Large intestine (tissue), 12 donors: ENCODE measurements around the gene PROSER2. TPM values are rescaled to one million over a fixed set of nuclear protein-coding genes. Genes with fewer than 3 reads are reported as not detected.
A peak's percentile ranks its signal among the peaks of the same experiment; 100 is the strongest.

ENCODE experiments used
- DNase-seq, 2 donors: peaks; one replicate each; pipeline versions ENCODE4 v3.0.0 to v3.0.0-alpha.2; 2013
- H3K27ac ChIP-seq: one replicate; pipeline ENCODE4 v1.5.1; 2013; ENCODE audit warnings: low read length
- H3K27me3 ChIP-seq: 2 replicates; pipeline ENCODE4 v1.6.1; 2013; ENCODE audit warnings: low read length; ENCODE audit not compliant: control insufficient read depth, insufficient read depth
- H3K36me3 ChIP-seq: 2 replicates; pipeline ENCODE4 v1.6.1; 2013; ENCODE audit warnings: low read length; ENCODE audit not compliant: control insufficient read depth, insufficient read depth
- H3K4me1 ChIP-seq: one replicate; pipeline ENCODE4 v1.6.1; 2013; ENCODE audit warnings: low read length; ENCODE audit not compliant: control insufficient read depth, insufficient read depth
- H3K4me3 ChIP-seq: one replicate; pipeline ENCODE4 v1.5.1; 2013; ENCODE audit warnings: low read length
- H3K9me3 ChIP-seq: one replicate; pipeline ENCODE4 v1.6.1; 2013; ENCODE audit warnings: mild to moderate bottlenecking, low read depth, low read length, moderate library complexity; ENCODE audit not compliant: control insufficient read depth
- WGBS: methylation state at CpG from one replicate; pipeline ENCODE4 v1.1.5; 2013; ENCODE audit warnings: low lambda C conversion rate; ENCODE audit not compliant: insufficient coverage; 5-methylcytosine and 5-hydroxymethylcytosine counted together
- long read RNA-seq, 11 donors: transcript quantifications; one replicate each; lab custom pipeline, GENCODE V29; 2026
- polyA plus RNA-seq: library from polyadenylated mRNA; unstranded; fragments of 120-200 nt; gene quantifications from one replicate; pipeline ENCODE4 v1.2.1, GENCODE V29; 2013

PROSER2 gene, protein sequence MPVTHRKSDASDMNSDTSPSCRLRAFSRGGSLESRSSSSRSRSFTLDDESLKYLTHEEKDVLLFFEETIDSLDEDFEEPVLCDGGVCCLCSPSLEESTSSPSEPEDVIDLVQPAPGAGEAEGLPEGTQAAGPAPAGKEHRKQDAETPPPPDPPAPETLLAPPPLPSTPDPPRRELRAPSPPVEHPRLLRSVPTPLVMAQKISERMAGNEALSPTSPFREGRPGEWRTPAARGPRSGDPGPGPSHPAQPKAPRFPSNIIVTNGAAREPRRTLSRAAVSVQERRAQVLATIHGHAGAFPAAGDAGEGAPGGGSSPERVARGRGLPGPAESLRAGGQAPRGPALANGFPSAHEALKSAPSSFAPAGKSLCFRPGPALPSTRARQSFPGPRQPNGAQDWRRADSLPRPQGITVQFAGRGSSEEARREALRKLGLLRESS
- polyA plus RNA-seq, result 6.7 TPM
- long read RNA-seq, donor 1, partial matches to known transcripts, result 0 of 5 reads
- long read RNA-seq, donor 1, other reads (novel, unspliced or antisense), result 0 of 5 reads
- long read RNA-seq, donor 2, transcript PROSER2-201 (4 exons, 3,333 nt), result major isoform, 6 of 10 reads
- long read RNA-seq, donor 2, partial matches to known transcripts, result 0 of 10 reads
- long read RNA-seq, donor 2, other reads (novel, unspliced or antisense), result 0 of 10 reads
- long read RNA-seq, donor 3, result 0 reads
- long read RNA-seq, donor 4, partial matches to known transcripts, result 0 of 1 reads
- long read RNA-seq, donor 4, other reads (novel, unspliced or antisense), result 0 of 1 reads
- long read RNA-seq, donor 5, partial matches to known transcripts, result 0 of 5 reads
- long read RNA-seq, donor 5, other reads (novel, unspliced or antisense), result 0 of 5 reads
- long read RNA-seq, donor 6, transcript PROSER2-201 (4 exons, 3,333 nt), result major isoform, 5 of 10 reads
- long read RNA-seq, donor 6, transcript PROSER2-202 (1 exons, 1,232 nt), result major isoform, 5 of 10 reads
- long read RNA-seq, donor 6, partial matches to known transcripts, result 0 of 10 reads
- long read RNA-seq, donor 6, other reads (novel, unspliced or antisense), result 0 of 10 reads
- long read RNA-seq, donor 7, partial matches to known transcripts, result 0 of 5 reads
- long read RNA-seq, donor 7, other reads (novel, unspliced or antisense), result 0 of 5 reads
- long read RNA-seq, donor 8, transcript PROSER2-201 (4 exons, 3,333 nt), result major isoform, 7 of 135 reads
- long read RNA-seq, donor 8, partial matches to known transcripts, result 126 of 135 reads
- long read RNA-seq, donor 8, other reads (novel, unspliced or antisense), result 0 of 135 reads
- long read RNA-seq, donor 9, partial matches to known transcripts, result 0 of 4 reads
- long read RNA-seq, donor 9, other reads (novel, unspliced or antisense), result 0 of 4 reads
- long read RNA-seq, donor 10, transcript PROSER2-201 (4 exons, 3,333 nt), result major isoform, 6 of 8 reads
- long read RNA-seq, donor 10, partial matches to known transcripts, result 0 of 8 reads
- long read RNA-seq, donor 10, other reads (novel, unspliced or antisense), result 0 of 8 reads
- long read RNA-seq, donor 11, partial matches to known transcripts, result 0 of 3 reads
- long read RNA-seq, donor 11, other reads (novel, unspliced or antisense), result 0 of 3 reads

DNA sequence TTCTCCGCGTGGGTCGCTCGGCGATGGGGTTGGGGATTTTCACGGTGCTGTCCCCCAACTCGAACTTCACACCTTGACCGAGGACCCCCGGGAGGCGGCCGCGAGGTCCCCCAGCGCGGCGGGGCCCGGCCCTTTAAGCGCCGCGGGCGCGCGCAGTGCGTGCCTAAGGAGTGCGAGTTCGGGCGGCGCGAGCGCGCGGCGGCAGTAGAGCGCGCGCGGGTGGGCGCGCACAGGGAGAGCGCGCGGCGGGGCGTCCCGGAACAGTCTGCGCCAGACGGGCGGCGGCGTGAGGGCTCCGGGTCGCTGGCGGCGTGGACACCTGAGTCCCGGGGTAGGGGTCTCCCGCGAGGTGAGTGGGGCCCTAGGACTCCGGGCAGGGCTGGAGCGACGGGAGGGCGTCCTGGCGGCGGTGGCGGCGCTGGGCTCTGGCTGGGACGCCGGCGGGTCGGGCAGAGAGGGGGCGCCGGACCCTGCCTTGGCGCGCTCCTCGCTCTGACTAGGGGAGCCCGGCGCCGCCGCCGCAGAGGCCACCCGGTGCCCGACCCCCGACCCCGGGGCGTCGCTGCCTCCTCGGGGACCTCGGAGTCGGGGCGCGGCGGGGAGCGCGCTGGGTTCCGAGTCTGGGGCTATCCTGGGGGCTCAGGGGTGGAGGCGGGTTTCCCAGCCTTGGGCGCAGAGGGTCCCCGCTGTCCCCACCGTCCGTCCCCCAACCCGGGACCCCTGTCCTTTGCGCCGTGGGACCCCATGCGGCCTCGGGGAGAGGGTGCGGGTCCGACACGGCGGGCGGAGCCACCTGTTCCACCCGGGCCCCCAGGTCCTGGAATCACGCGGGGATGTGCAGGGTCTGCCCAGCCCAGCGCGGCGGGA, at the start of gene PROSER2:
Gene PROSER2 (plus strand): TSS at position 235 of the 867 bp plus-strand sequence. CDS start 28,722 bp downstream, outside the sequence.
- no CpG with 5 or more reads among the region's 114 CpGs for WGBS
- H3K36me3 ChIP-seq, result no peaks in the 10 kb centered on the region
- H3K4me1 ChIP-seq, result peaks cover 7% of the 10 kb centered on the region
- H3K9me3 ChIP-seq, result peaks cover 2% of the 10 kb centered on the region
- H3K27me3 ChIP-seq, result peaks cover 4% of the 10 kb centered on the region
- peak within 1 kb of the TSS; percentile 87 for H3K4me3 ChIP-seq
- peak; percentile 66 to 76 for DNase-seq
- H3K27ac ChIP-seq, result no peak within 1 kb of the TSS

DNA sequence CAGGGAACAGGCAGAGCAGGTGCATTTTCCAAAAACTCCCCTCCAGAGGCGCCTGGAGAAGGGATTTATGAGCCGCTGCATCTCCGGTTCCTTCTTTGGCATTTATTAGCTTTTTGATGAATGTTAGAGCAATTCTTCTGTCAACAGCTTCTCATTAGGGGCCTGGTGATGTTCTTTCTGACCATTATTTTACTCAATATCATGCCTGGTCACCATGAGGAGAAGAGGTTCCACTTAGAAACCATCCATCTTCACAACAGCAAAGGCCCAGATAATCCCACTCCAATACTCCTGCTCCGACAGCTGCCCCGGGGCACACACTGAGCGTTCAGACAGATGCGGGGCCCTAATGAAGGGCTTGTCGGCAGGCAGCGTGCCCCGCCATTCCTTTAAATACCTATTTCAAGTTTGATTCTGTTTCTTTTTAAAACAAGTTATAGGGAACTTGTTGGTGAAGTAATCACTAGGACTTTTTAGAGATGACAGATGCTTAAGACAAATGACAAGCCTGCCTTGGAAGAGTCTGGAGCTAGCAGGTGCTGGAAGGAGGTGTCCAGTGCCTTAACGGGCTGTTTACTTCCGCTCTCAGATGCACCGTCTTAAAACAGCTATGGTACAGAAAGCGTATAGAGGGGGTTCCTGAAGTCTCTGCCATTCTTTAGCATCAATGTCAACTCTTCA, 49.3 kb upstream of the PROSER2 start:
- Histone ChIP-seq H3K27ac (no peak overlapping the region), H3K27me3 (no peaks in the 10 kb centered on the region), H3K4me1 (no peaks in the 10 kb centered on the region), H3K4me3 (no peak overlapping the region), H3K36me3 (no peaks in the 10 kb centered on the region), H3K9me3 (no peaks in the 10 kb centered on the region)
- no peak for DNase-seq
- WGBS, result 80% methylated on average over 5 of the region's 14 CpGs

DNA sequence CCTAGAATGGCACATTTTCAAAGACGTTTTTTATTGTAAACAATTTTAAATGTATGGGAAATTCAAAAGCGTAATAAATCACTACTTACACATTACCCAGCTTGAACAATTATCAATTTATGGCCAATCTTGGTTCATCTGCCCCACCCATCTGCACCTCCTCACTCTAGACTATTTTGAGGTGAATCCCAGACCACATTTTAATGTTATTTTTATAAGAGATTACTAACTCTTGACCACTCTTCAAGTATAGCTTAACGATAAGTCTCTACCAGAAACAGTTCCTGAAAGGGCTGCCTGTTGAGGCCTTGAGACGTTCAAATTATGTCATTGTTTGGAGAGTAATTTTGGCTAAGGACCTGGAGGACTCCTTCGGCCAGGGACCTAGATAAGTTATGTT, 47.7 kb upstream of the PROSER2 start:
- Histone ChIP-seq H3K27me3 (no peaks in the 10 kb centered on the region), H3K27ac (no peak overlapping the region), H3K9me3 (no peaks in the 10 kb centered on the region), H3K4me1 (no peaks in the 10 kb centered on the region), H3K36me3 (no peaks in the 10 kb centered on the region), H3K4me3 (no peak overlapping the region)
- no peak for DNase-seq
- no CpG with 5 or more reads among the region's 5 CpGs for WGBS

DNA sequence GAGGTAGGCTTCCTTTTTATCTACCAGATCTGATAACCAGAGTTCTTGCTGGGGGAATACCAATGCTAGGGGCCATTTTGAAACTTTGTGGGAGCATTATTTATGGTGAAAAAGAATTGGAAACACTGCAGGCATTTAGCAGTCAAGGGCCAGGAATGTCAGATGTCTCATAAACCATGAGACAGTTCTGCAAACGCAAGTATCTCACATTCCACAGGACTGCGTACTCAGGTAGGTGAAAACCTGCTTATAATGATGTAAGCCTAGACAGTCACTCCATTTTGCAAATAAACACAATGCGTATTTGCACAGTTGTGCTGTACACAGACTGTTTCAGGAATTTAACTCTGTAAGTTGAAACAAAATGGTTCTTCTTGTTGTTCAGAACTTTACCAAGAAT, 47.1 kb upstream of the PROSER2 start:
- DNase-seq, result no peak
- Histone ChIP-seq H3K4me1 (no peaks in the 10 kb centered on the region), H3K9me3 (no peaks in the 10 kb centered on the region), H3K27ac (no peak overlapping the region), H3K36me3 (no peaks in the 10 kb centered on the region), H3K27me3 (no peaks in the 10 kb centered on the region), H3K4me3 (no peak overlapping the region)
- WGBS, result no CpG with 5 or more reads among the region's 3 CpGs

DNA sequence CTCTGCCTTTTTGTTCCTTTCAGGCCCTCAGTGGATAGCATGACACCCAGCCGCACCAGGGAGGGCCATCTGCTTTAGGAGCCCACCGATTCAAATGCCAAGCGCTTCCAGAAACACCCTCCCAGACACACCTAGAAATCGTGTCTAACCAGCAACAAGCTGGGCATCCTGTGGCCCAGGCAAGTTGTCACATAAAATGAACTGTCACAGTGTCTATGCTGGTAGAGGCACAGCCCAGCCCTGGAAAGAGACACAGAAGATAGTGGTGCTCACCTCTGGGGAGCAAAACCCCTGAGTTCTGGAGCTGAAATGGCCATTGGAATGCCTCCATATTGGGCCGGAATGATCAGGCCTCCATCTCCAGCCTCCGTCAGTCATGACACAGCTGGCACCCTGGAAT, 42.0 kb upstream of the PROSER2 start:
- DNase-seq, result no peak
- H3K4me3 ChIP-seq, result no peak overlapping the region
- H3K36me3 ChIP-seq, result no peaks in the 10 kb centered on the region
- no peaks in the 10 kb centered on the region for H3K9me3 ChIP-seq
- no peaks in the 10 kb centered on the region for H3K4me1 ChIP-seq
- no CpG with 5 or more reads among the region's 6 CpGs for WGBS
- no peak overlapping the region for H3K27ac ChIP-seq
- no peaks in the 10 kb centered on the region for H3K27me3 ChIP-seq

DNA sequence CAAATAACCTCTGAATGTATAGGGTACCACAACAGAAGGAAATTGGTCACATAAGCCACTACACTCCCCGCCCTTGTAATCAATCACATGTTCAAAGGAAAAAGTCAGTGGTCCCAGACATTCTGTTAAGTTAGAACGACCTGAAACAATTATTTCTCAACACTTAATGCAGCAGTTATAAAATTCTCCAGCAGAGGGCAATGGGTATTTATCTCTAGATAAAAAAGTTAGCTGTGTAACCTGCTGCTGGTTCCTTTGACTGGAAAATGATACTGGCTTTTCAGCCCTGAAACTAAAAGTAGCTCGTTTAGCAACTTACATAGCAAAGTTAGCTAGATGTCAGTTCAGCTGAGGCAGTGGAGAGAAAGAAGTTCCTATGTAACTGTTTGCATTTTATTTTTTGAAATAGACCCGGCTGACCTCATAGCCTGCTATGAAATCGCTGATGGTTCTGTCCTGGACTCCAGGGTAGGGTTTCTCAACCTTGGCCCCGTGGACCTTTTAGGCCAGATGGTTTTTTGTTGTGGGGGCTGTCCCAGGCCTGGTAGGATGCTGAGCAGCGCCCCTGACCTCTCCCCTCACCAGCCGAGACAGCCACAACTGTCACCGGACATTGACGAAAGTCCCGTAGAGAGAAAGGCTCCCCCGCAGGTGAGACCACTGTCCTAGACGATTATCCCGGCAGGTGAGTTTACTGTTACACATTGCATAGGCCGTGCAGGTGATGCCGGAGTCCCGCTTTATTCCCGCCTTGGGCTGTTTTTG, 40.2 kb upstream of the PROSER2 start:
- Histone ChIP-seq H3K27ac (no peak overlapping the region), H3K36me3 (no peaks in the 10 kb centered on the region), H3K9me3 (no peaks in the 10 kb centered on the region), H3K27me3 (peaks cover 5% of the 10 kb centered on the region), H3K4me1 (no peaks in the 10 kb centered on the region), H3K4me3 (no peak overlapping the region)
- peak; percentile 35 to 57 for DNase-seq
- no CpG with 5 or more reads among the region's 18 CpGs for WGBS

DNA sequence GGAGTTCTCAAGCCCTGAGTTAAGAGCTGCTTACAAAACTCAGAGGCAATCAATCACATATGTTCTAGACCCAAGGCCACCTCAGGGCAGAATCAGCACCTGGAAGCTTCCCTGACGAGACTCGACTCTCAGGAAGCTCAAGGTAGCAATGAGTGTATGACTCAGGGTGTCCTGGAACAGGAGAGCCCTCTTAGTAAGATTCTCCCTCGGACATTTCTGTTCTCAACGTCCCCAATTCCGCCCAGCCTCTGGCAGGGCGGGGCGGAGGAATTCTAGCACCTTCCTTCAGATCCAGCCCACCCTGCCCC, 39.6 kb upstream of the PROSER2 start:
- Histone ChIP-seq H3K4me3 (no peak overlapping the region), H3K36me3 (no peaks in the 10 kb centered on the region), H3K27ac (no peak overlapping the region), H3K27me3 (peaks cover 5% of the 10 kb centered on the region), H3K9me3 (no peaks in the 10 kb centered on the region), H3K4me1 (no peaks in the 10 kb centered on the region)
- WGBS, result no CpG with 5 or more reads among the region's 7 CpGs
- no peak for DNase-seq

DNA sequence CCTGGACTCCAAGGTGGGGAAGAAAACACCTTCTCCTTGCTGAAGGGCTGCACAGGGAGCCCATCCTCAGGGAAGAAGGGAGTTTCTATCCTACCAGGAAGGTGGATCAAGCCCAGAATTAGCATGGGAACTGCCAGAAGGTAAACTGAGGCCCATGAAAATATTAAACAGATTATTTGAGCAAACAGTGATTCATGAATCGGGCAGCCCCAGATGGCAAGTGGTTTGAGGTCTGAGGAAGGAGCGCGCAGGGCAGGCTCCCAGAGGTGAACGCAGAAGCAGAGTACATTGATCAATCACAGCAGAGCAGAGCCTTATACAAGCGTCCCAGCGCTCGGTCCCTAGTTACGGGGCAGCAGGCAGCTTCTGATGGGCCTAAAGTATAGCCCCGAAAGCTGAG, 35.8 kb upstream of the PROSER2 start:
- no peak overlapping the region for H3K4me3 ChIP-seq
- no CpG with 5 or more reads among the region's 9 CpGs for WGBS
- H3K9me3 ChIP-seq, result no peaks in the 10 kb centered on the region
- H3K4me1 ChIP-seq, result no peaks in the 10 kb centered on the region
- no peaks in the 10 kb centered on the region for H3K36me3 ChIP-seq
- H3K27ac ChIP-seq, result no peak overlapping the region
- DNase-seq, result no peak
- peaks cover 5% of the 10 kb centered on the region for H3K27me3 ChIP-seq
